Neural cell (in vitro differentiated cells): ENCODE results near the gene TMA7B. TPM values are rescaled to one million over a fixed set of nuclear protein-coding genes. Genes with fewer than 3 reads are reported as not detected.

Source experiments
- polyA plus RNA-seq: library from polyadenylated mRNA; depleted of rRNA; stranded (reverse); fragments of >200 nt; gene quantifications from 2 replicates; pipeline ENCODE4 v1.2.3, GENCODE V29; 2014

The TMA7B gene
- polyA plus RNA-seq, 1 donor from 2014 or later = not detected

Other genes with a start within 250 kb of the TMA7B start
- not detected in 2 replicates for gene ENTHD1, start 66.6 kb upstream of the TMA7B start, polyA plus RNA-seq
- 0.30 TPM in 1 of 2 replicates, not detected in the other for gene GRAP2, start 59.3 kb upstream of the TMA7B start, polyA plus RNA-seq
- gene FAM83F, start 34.6 kb downstream of the TMA7B start, polyA plus RNA-seq = 0.02 and 0.42 TPM in 2 replicates
- 7.6 and 8.2 TPM in 2 replicates for gene TNRC6B, start 217.5 kb downstream of the TMA7B start, polyA plus RNA-seq